HG03025 (cell line): ENCODE results near the gene ERBB3.
"Not testable (repeated sequence)": the region's sequence is repeated elsewhere in the genome, so short reads cannot be mapped to it uniquely, and the experiment has no call there.

Source experiments
- ATAC-seq: cut with Tn5 transposase; IDR thresholded peaks from one replicate; pipeline ENCODE4 v1.9.1; 2021; ENCODE audit warnings: mild to moderate bottlenecking, moderate library complexity; ENCODE audit not compliant: unreplicated experiment, low FRiP score

ERBB3 gene

DNA sequence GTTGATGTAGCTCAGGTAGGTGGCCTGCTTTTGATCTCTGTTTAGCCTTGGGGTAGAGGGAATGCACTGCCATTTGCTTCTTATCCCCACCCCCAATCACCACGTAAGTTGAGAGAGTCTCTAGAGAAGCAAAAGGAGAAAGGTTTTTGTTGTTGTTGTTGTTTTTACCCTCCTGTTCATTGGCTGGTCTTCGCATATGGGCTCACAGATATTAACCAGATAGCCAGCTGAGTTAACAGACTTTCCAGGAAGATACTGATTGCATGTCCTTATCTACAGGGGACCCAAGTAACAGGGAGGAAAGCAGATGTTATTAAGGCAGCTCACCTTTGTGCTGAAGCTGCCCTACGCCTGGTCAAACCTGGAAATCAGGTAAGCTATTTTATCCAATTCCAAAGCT, 27.3 kb downstream of the ERBB3 start:
- no peak for ATAC-seq

DNA sequence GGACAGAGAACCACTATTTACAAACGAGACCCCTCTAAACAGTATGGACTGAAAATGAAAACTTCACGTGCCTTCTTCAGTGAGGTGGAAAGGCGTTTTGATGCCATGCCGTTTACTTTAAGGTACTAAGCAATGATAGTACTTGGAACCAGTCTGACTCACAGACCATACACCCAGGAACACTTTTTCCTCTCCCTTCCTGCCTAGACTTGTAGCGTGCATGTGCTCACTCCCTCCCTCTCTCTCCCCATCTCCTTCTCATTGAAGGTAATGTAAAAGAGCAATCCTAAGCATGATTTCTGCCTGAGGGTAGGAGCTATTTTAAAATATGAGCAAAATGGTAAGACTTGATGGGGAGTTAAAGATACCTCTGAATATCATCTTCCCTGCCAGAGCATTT, 30.6 kb downstream of the ERBB3 start:
- ATAC-seq, result no peak

DNA sequence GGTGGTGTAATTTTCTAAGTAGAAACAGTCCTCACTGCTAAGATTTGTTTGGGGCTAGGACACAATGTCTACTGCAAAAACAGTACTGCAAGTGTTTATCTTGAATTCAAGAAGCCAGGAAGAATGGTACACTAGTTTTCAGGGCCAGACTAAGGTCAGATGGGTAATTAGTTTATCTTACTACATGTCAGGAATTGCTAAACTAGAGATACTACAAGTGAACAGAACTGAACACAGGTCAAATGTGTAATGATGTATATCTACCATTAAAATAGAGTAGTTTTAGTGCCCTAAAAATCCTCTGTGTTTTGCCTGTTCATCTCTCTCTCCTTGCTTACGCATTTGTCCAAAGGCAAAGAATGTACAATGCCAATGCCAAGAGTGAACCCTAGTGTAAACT, 34.1 kb downstream of the ERBB3 start:
- no peak for ATAC-seq

DNA sequence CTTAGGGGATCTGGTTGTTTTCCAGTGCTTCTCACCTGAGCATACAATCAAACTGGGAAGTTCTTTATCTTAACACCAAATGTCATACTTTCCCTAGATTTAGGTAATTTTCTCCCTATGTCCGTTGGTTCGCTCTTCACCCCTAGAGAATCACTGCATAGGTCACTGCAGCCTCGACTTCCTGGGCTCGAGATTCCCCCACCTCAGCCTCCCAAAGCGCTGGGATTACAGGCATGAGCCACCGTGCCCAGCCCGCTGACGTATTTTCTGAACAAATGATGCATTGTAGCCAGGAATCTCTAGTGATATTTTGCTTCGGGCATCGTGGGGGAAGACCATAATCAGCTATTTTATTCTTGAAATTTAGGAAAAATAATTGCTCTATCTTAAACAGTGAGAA, 35.4 kb downstream of the ERBB3 start:
- no peak for ATAC-seq

DNA sequence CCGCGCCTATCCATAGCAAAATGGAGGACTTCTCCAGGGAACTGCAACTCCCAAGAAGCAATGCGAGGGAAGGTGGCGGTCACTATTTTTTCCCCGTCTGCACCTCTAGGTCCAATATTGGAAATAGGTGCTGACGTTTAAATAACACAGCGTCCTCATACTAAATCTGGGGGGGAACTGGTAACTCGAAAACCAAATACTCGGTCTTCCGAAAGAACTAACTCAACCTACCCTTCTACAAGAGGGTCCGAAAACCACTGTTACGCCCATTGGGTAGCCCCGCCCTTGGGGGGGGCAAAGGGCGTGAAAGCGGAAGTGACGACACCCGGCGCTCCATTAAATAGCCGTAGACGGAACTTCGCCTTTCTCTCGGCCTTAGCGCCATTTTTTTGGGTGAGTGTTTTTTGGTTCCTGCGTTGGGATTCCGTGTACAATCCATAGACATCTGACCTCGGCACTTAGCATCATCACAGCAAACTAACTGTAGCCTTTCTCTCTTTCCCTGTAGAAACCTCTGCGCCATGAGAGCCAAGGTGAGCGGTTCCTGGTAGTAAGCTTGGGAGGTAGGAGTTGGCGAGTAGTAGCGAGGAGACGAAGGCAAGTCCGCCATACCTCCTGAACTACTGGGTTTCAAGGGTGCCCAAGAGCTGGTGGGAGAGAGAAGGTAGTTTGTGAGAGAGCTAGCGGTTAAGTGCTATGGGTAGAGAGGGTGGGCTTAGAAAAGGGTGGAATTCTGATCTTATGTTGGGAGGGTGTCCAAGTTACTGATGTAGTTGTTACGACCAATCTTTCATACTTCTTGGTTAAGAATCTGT, 36.5 kb downstream of the ERBB3 start, which contains the start of gene RPL41:
Gene RPL41, plus strand, starts transcription at position 367 of the 815 bp plus-strand sequence.
- ATAC-seq, result peak; percentile 41

DNA sequence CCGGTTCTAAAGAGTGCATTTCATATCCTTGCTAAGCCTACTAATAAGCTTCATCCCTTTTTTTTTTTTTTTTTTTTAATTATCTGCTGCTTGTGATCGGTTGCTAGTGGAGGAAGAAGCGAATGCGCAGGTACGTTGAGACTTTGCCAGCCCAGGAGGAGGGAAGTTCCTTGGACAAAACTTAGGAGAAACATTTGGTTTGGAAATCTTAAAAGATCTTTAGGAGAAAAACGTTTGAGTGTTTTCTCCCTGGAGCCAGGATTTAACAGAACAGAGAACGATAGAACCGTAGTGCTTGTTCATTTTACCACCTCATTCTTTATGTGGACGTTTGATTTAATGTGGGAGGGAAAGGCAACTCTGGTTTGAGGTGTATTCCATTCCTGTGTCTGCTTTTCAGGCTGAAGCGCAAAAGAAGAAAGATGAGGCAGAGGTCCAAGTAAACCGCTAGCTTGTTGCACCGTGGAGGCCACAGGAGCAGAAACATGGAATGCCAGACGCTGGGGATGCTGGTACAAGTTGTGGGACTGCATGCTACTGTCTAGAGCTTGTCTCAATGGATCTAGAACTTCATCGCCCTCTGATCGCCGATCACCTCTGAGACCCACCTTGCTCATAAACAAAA, 37.2 kb downstream of the ERBB3 start:
- ATAC-seq, result not testable (repeated sequence)

DNA sequence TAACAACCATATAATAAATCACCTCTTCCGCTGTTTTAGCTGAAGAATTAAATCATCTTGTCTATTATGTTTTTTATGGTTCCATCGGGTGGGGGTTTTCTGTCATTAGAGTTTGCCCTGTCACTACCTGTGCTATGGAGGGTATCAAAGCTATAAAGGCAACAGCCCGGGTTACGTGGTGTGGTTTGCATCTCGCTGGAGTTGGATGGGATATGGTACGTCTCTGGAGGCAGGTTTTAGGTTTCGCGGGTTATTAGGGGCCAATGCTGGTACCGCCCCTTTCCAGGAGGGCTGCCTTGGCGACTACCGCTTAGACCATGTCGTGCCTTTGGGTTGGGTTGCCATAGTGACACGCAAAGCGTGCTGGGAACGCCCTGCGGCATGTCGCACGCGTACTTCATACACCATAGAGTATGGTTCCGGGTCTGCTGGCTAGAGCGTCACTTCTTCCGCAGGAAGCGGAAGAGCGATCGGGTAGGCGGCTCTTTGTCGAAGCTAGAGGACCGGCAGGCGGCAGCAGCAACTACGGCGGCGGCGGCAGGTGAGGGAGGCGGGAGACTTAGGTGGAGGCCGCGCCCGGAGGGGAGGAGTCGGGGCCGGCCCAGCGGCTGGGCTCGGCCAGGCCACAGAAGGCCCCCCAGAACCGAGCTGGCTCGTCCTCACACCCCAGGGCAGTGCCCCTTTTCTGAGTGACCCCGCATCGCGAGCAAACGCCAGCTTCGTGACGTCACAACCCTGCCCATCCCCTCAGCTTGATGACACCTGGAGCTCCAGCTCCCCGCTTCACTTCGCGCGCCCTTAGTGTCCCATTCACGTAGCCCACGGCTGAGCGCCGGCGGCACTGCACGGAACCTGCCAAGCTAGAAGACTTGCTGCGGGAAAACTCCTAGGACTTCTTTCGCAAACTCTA, 38.1 kb downstream of the ERBB3 start, which contains the start of gene ZC3H10:
Gene ZC3H10, plus strand, starts transcription at position 489 of the 910 bp plus-strand sequence. CDS start 2,297 bp downstream, outside the sequence.
- peak; percentile 80 for ATAC-seq

DNA sequence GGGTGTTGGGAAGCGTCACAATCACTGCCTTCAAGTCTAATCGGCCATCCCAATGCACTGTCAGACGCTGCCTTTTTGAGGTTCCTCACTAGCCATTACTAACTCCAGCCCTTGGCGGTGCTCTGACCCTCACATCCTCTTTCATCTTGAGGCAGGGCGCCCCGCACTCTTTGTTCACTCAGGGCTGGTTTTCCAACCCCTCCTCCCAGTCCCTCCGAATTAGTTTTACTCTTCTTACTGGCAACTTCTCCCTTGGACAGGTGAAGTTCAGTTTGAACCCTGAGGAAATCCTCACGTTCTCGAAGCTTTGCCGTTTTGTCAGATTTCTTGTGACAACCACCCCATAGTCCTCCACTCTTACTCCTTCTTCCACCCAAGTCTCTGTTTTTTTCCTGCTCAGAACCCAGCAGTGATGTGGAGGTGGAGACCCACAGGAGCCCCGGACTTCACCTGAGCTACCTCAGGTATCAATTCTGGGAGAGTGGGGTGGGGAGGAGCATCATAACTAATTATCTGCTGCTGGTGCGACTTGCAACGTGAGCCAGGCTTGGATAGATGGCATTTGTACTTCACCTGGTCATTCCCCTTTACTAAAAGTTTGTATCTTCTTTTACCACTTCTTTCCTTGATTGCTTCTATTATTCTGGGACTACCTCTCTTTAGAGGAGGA, 38.9 kb downstream of the ERBB3 start:
- ATAC-seq, result no peak

DNA sequence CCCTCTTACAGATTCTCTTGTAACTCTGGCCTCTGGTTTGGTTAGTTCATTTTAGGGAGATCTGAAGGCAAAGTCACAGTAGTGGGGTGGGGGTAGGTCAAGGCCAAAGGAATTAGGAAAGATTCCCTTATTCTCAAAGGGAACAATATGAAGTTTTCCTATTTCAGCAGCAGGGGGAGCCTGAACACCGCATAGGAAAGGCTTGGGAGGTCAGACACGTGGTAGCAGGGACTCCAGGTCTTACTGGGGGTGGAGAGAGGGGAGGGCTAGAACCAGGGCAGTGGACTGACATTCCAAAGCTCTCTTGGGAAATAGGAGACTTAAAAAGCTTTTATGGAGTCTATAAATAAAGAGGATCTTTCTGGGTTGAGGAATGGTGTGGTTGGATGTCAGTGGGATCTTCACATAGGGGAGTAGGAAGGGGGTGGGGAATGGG, 39.4 kb downstream of the ERBB3 start:
- no peak for ATAC-seq

DNA sequence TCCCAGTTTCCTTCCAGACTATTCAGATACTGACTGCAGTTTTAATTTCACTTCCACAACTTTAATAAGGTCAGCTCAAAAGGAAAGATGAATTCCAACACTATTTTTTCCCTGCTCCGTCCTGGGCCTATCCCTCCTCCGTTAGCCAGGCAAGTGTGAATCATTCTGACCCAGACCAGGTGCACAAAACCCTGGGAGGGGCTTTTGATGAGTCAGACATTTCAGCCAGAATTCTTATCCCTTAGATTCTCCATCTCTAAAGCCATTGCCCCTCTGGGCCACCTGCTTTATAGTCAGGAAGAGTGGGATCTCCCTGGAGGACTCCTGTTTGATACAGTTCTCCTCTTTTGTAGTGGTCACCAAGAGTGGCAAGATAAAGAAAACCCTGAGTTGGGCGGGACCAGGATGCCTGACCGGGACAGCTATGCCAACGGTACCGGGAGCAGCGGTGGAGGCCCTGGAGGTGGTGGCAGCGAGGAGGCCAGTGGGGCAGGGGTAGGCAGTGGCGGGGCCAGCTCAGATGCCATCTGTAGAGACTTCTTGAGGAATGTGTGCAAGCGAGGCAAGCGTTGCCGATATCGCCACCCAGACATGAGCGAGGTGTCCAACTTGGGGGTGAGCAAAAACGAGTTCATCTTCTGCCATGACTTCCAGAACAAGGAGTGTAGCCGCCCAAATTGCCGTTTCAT, 40.3 kb downstream of the ERBB3 start:
- no peak for ATAC-seq

DNA sequence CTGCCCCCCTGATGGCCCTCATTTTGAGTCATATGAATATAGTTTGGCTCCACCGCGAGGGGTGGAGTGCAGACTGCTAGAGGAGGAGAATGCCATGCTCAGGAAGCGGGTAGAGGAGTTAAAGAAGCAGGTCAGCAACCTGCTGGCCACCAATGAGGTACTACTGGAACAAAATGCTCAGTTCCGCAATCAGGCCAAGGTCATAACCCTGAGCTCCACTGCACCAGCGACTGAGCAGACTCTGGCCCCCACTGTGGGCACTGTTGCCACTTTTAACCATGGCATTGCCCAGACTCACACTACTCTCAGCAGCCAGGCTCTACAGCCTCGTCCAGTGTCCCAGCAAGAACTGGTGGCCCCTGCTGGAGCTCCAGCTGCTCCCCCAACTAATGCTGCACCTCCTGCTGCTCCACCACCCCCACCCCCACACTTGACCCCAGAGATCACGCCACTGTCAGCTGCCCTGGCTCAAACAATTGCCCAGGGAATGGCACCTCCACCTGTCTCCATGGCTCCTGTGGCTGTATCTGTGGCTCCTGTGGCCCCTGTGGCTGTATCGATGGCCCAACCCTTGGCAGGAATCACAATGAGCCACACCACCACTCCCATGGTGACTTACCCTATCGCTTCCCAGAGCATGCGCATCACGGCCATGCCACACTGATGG, 41.4 kb downstream of the ERBB3 start:
- ATAC-seq, result no peak

DNA sequence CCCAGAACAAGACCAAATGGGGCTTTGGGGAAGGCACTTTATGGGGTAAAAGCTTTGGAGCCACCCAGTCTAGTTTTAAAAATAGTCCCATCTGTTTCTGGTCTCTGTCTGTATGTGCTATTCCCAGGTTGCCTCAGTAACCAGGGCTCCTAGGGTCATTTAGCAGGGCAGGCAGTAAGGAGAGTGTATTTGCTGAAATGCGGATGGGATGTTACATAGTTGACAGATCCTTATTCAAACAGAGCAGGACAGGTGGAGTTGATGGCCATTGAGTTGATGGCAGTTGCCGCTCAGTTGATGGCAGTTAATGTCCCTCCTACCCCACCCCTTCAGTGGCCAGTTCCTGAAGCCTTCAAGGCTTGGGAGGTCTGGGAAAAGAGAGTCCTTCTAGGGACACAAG, 42.7 kb downstream of the ERBB3 start:
- no peak for ATAC-seq

DNA sequence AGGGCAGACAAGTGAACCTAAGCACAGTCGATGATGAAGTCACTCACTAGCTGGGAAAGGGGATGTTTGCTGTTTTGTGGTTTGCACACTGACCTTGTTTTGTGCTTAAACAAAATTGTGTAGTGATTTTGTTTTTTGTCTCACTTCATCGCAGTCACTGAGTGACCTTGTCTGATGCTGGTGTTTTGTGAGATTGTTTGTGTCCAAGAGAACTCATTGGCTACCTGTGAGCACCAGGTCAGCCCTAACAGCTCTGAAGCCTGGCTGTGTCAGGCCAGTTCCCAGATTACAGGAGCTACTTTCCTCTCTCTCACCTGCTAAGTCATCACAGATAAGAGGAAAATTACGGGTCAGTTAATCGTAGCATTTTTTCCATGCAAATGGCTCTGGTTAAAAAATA, 44.2 kb downstream of the ERBB3 start:
- ATAC-seq, result no peak

DNA sequence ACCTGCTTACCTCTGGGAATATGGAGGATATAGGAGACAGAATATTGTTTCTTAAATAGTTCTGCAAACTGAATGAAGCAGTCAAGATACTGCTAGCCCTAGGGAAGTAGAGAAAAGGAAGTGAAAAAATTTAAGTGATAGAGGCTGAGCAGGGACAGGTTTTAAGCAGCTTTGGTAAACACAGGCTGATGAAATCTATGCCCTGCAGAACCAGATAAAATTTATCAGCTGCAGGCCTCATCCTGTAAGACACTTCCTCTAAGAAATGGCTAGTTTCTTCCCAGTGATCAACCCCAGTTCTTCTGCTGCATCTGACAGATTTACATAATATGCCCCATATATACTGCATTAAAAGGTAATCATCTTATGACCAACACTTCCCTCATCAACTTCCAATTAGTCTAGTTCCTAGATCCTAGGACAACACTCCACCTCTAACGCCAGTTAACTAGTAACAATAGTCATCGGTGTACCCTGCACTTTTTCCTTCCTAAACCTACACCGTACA, 46.8 kb downstream of the ERBB3 start:
- ATAC-seq, result no peak

DNA sequence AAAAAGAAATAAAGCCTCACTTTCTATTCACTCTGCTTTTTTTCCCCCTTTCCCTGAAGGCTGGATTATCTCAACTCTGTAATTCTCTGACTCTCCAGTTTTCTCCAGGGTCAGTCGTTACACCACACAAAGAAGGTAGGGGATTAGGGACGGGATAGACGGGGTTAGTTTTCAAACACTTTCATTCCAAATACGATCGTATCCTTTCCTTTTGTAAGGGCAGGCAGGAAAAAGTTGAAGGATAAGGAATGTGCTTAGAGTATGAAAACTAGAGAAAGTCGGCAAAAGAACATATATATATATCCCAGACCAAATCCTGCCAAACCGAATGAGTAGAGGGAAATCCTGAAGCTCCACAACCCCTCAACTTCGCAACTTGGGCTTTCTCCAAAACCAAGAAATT, 47.5 kb downstream of the ERBB3 start:
- no peak for ATAC-seq

DNA sequence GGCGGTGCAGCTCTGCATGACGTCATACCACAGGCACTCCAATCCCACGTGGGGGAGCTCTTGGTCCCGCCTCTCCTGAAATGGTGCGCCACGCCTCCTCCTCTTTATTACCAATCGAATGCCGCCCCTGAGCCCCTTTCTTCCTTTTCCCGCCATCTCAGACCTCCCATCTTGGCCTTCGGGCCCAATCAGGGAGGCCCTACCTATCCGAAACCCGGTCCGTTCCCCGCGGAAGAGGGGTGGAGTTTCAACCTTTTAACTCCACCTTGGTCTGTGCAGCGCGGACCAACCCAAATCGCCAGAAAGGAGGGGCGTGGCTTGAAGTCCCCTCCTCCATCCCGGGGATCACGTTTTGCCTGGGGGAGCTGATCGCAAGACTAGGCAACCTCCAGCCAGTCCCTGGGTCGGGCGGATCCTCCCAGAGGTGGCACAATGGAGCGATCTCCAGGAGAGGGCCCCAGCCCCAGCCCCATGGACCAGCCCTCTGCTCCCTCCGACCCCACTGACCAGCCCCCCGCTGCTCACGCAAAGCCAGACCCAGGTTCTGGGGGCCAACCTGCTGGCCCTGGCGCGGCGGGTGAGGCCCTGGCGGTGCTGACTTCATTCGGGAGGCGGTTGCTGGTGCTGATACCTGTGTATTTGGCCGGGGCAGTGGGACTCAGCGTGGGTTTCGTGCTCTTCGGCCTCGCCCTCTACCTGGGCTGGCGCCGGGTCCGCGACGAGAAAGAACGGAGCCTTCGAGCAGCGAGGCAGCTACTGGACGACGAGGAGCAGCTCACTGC, 48.1 kb downstream of the ERBB3 start, which contains the start of gene ESYT1:
Gene ESYT1, plus strand, starts transcription at position 380 of the 782 bp plus-strand sequence. Its CDS starts 53 bp downstream, at position 433.
- peak; percentile 86 for ATAC-seq

DNA sequence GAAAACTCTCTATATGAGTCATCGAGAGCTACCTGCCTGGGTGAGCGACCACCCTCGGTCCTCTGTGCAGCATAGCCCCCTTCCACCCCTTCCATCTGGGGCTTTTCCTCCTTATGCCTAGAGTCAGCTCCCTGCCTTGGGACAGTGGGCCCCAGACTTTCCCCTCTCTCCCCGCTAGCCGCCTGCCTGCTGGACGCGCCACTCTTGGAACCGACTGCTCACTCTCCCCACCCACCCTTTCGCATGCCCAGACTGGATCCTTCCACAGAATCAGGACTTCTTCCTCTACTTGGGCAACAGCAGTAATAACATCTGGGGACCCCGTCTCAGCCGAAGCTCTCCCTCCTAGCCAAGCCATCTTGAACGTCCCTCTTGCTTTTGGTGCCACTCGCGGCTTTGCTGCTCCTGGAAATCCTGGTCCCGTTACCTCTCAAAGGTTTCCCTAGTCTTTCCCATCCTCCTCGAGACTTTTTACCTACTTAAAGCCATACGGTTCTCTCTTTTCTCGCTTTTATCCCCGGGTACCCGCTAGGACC, 48.8 kb downstream of the ERBB3 start:
- ATAC-seq, result no peak
